Heart right ventricle (tissue), 16 donors: ENCODE results near the gene CA12. TPM values are rescaled to one million over a fixed set of nuclear protein-coding genes. Genes with fewer than 3 reads are reported as not detected.

Experiments used
- ATAC-seq, 8 donors: fragments of 200-7000 bp; cut with Tn5 transposase; one replicate each; pipeline ENCODE4 v1.9.1; 2020; ENCODE audit warnings: mild to moderate bottlenecking in 8 of 8, moderate library complexity in 8 of 8, moderate number of reproducible peaks in 1 of 8
- DNase-seq, 2 donors: peaks; one replicate each; pipeline ENCODE4 v3.0.0-alpha.2; 2020
- H3K27ac ChIP-seq, 10 donors: fragments of 200-600 bp; sonication (generic) in 2 of 10; one replicate each; pipeline versions ENCODE4 v1.5.0 to v1.8.0; 2020 to 2022; ENCODE audit warnings: mild to moderate bottlenecking in 3 of 10
- H3K27me3 ChIP-seq, 7 donors: fragments of 200-600 bp; one replicate each; pipeline ENCODE4 v1.8.0; 2021 to 2022; ENCODE audit warnings: mild to moderate bottlenecking in 2 of 7
- H3K36me3 ChIP-seq, 9 donors: fragments of 200-600 bp; sonication (generic) in 1 of 9; one replicate each; pipeline versions ENCODE4 v1.5.0 to v1.8.0; 2020 to 2022; ENCODE audit warnings: mild to moderate bottlenecking in 2 of 9
- H3K4me1 ChIP-seq, 9 donors: fragments of 200-600 bp; sonication (generic) in 1 of 9; one replicate each; pipeline versions ENCODE4 v1.5.0 to v1.8.0; 2020 to 2022; ENCODE audit warnings: mild to moderate bottlenecking in 4 of 9
- H3K4me3 ChIP-seq, 10 donors: fragments of 200-600 bp; sonication (generic) in 2 of 10; one replicate each; pipeline versions ENCODE4 v1.5.0 to v1.8.0; 2020 to 2022; ENCODE audit warnings: mild to moderate bottlenecking in 7 of 10, moderate library complexity in 2 of 10
- H3K9me3 ChIP-seq, 11 donors: fragments of 200-600 bp in 10 of 11; sonication (generic) in 2 of 11; one replicate each; pipeline versions ENCODE4 v1.5.0 to v1.8.0; 2013 to 2022; ENCODE audit warnings: mild to moderate bottlenecking in 2 of 11, control low read depth in 1 of 11, moderate library complexity in 1 of 11
- CTCF ChIP-seq, 9 donors: fragments of 200-600 bp; sonication (generic) in 2 of 9; IDR thresholded peaks; one replicate each; pipeline versions ENCODE4 v1.5.0 to v1.8.0; 2021 to 2022; ENCODE audit warnings: antibody characterized with exemption in 9 of 9, mild to moderate bottlenecking in 5 of 9, moderate library complexity in 1 of 9
- WGBS, 2 donors: extraction: QIAGEN DNeasy Blood & Tissue Kit; methylation state at CpG; one replicate each; pipeline ENCODE4 v1.1.7; 2013; ENCODE audit warnings: inconsistent platforms in 1 of 2; 5-methylcytosine and 5-hydroxymethylcytosine counted together
- intact Hi-C, 10 donors: fragments of 100-400 bp; cut with DNase I; formaldehyde crosslinking; loops; one replicate each; pipeline versions ENCODE4 v1.11.1 to v1.14.2; 2022
- polyA plus RNA-seq, 2 donors: library from polyadenylated mRNA; stranded (reverse); fragments of 200-250 nt; gene quantifications; one replicate each; pipeline ENCODE4 v1.2.3, GENCODE V29; 2013
- total RNA-seq, 10 donors: library from RNA; stranded (reverse); fragmentation: NEBNext Ultra II Directional in 3 of 10; extraction: Animal tissue kit (Norgen Biotek cat#: 25700) in 3 of 10; gene quantifications; one replicate each; pipeline versions ENCODE4 v1.2.1 to v1.2.4, GENCODE V29; 2021 to 2023
- donor health status: Arrhythmogenic right ventricular cardiomyopathy.
- donor health status: ischemic (EF 13 %, LVEDD 7.1; RV severe dilation, severe dysfunction).
- donor health status: healthy with polysubstance abuse.
- donor health status: DM: no; HTN: yes; CAD: no.
- donor health status: DM: no; HTN: no; CAD: no.
- donor health status: ischemic (EF 25% LVEDD 6.9; RV normal size, moderate dysfunction).
- donor health status: ischemic (EF 25% LVEDD 5.7; RV mildly dilated, moderate dysfunction).
- donor health status: healthy.
- donor health status: DM: yes; HTN: yes; CAD: no.
- donor health status: Ischemic cardiomyopathy.
- donor health status: ischemic (EF 35%, LVEDD 5.7; RV mildly dilated, moderate dysfunction).
- donor health status: nonischemic (EF 11% LVEDD 7.7; RV severe dilation, severe dysfunction).
- donor health status: DM: yes; HTN: yes; CAD: no.
- donor health status: PGD.
- donor health status: ischemic (EF 29% LVEDD 5.4; RV normal size, mild dysfunction).
- donor health status: nonischemic (EF 23%, LVEDD 6.1; RV moderate dilation, normal function).

Gene CA12
- total and polyA plus RNA-seq, 12 donors, result 0.07 to 1.3 (median 0.15) TPM; not detected in 1

- no peaks in the 10 kb centered on the region for H3K36me3 ChIP-seq
- no peak overlapping the region for H3K27ac ChIP-seq
- intact Hi-C loops, result no loop called here
These were observed 21.5 kb downstream of the CA12 start for GRCh38 chr15:63360170-63360569.

GRCh38 chr15:63358241-63359029 is 23.2 kb downstream of the CA12 start:
- Histone ChIP-seq H3K9me3 (peaks cover 0 to 4% (median 0%) of the 10 kb centered on the region in 11 donors), H3K4me1 (peaks cover 0 to 19% (median 14%) of the 10 kb centered on the region in 9 donors), H3K27ac (no peak overlapping the region), H3K27me3 (no peaks in the 10 kb centered on the region), H3K4me3 (no peak overlapping the region), H3K36me3 (no peaks in the 10 kb centered on the region)
- ATAC-seq, result no peak
- intact Hi-C loops, result no loop called here
- no peak for TF ChIP-seq CTCF (IDR thresholded peaks at IDR 0.05)
- WGBS, 2 donors, result 87 to 91% methylated on average over 15 of the region's 15 CpGs
- no peak for DNase-seq

More at GRCh38 chr15:63360170-63360569, 21.5 kb downstream of the CA12 start:
- Histone ChIP-seq H3K27me3 (no peaks in the 10 kb centered on the region), H3K4me1 (peaks cover 0 to 28% (median 14%) of the 10 kb centered on the region in 9 donors), H3K9me3 (peaks cover 0 to 4% (median 0%) of the 10 kb centered on the region in 11 donors), H3K4me3 (no peak overlapping the region)
- TF ChIP-seq CTCF (IDR thresholded peaks at IDR 0.05), result no peak
- 88 to 91% methylated on average over 4 of the region's 4 CpGs for WGBS, 2 donors
- no peak for ATAC-seq
- DNase-seq, result no peak

GRCh38 chr15:63357731-63358130 is 23.9 kb downstream of the CA12 start:
- no peak for DNase-seq
- H3K27ac ChIP-seq, result no peak overlapping the region
- WGBS, 2 donors, result 87 to 90% methylated on average over 3 of the region's 3 CpGs
- TF ChIP-seq CTCF (IDR thresholded peaks at IDR 0.05), result no peak
- no peak overlapping the region for H3K4me3 ChIP-seq
- H3K36me3 ChIP-seq, result no peaks in the 10 kb centered on the region
- ATAC-seq, result no peak
- intact Hi-C loops, result no loop called here
- no peaks in the 10 kb centered on the region for H3K27me3 ChIP-seq
- peaks cover 0 to 4% (median 0%) of the 10 kb centered on the region in 11 donors for H3K9me3 ChIP-seq
- H3K4me1 ChIP-seq, result peaks cover 0 to 14% (median 12%) of the 10 kb centered on the region in 9 donors

- Histone ChIP-seq H3K36me3 (no peaks in the 10 kb centered on the region), H3K4me3 (no peak overlapping the region), H3K27me3 (no peaks in the 10 kb centered on the region), H3K9me3 (peaks cover 0 to 4% (median 0%) of the 10 kb centered on the region in 11 donors), H3K27ac (no peak overlapping the region), H3K4me1 (peaks cover 0 to 7% (median 6%) of the 10 kb centered on the region in 9 donors)
- no peak for TF ChIP-seq CTCF (IDR thresholded peaks at IDR 0.05)
- no peak for ATAC-seq
- 64 to 78% methylated on average over 4 of the region's 4 CpGs for WGBS, 2 donors
- no peak for DNase-seq
- intact Hi-C loops, result no loop called here
These were observed 24.6 kb downstream of the CA12 start for GRCh38 chr15:63357061-63357460.
